Muscle layer of colon (tissue), 2 donors: Measurements from ENCODE around the gene ZDHHC24.

Source experiments
- H3K27ac ChIP-seq: one replicate; pipeline ENCODE4 v1.7.0; 2013; ENCODE audit warnings: low read depth, mild to moderate bottlenecking, low read length, moderate library complexity
- H3K27me3 ChIP-seq, 2 donors: one replicate each; pipeline ENCODE4 v1.7.0; 2013; ENCODE audit warnings: low read length in 2 of 2, mild to moderate bottlenecking in 2 of 2; ENCODE audit not compliant: insufficient read depth in 2 of 2, control insufficient read depth in 1 of 2
- H3K36me3 ChIP-seq: one replicate; pipeline ENCODE4 v1.7.0; 2013; ENCODE audit warnings: mild to moderate bottlenecking, low read length; ENCODE audit not compliant: insufficient read depth
- H3K4me1 ChIP-seq: one replicate; pipeline ENCODE4 v1.7.0; 2013; ENCODE audit warnings: mild to moderate bottlenecking, low read length; ENCODE audit not compliant: insufficient read depth
- H3K4me3 ChIP-seq, 2 donors: one replicate each; pipeline ENCODE4 v1.7.0; 2013; ENCODE audit warnings: low read length in 2 of 2, low read depth in 1 of 2, mild to moderate bottlenecking in 1 of 2, moderate library complexity in 1 of 2
- H3K9ac ChIP-seq: one replicate; pipeline ENCODE4 v1.7.0; 2013; ENCODE audit warnings: low read length
- H3K9me3 ChIP-seq: one replicate; pipeline ENCODE4 v1.7.0; 2013; ENCODE audit warnings: mild to moderate bottlenecking, low read length
- donor health status: abdominal sarcoma.
- donor health status: Adenocarcinoma of cecum.

The ZDHHC24 gene

GRCh38 chr11:66564538-66564937, 18.7 kb upstream of the ZDHHC24 start:
- Histone ChIP-seq H3K9me3 (no peaks in the 10 kb centered on the region), H3K27me3 (no peaks in the 10 kb centered on the region)

GRCh38 chr11:66563832-66564231, 18.0 kb upstream of the ZDHHC24 start:
- no peak overlapping the region for H3K27ac ChIP-seq
- no peaks in the 10 kb centered on the region for H3K27me3 ChIP-seq
- no peak overlapping the region for H3K4me3 ChIP-seq
- peaks cover 4% of the 10 kb centered on the region for H3K36me3 ChIP-seq
- H3K4me1 ChIP-seq: peaks cover 16% of the 10 kb centered on the region
- H3K9me3 ChIP-seq: no peaks in the 10 kb centered on the region
- H3K9ac ChIP-seq: no peak overlapping the region

More at GRCh38 chr11:66564538-66564937, 18.7 kb upstream of the ZDHHC24 start:
- peaks cover 4% of the 10 kb centered on the region for H3K36me3 ChIP-seq
- H3K9ac ChIP-seq: no peak overlapping the region
- no peak overlapping the region for H3K27ac ChIP-seq
- H3K4me1 ChIP-seq: peaks cover 14% of the 10 kb centered on the region
- H3K4me3 ChIP-seq: no peak overlapping the region

GRCh38 chr11:66562907-66563583, 17.2 kb upstream of the ZDHHC24 start:
- H3K4me1 ChIP-seq: peaks cover 14% of the 10 kb centered on the region

GRCh38 chr11:66562275-66562674, 16.4 kb upstream of the ZDHHC24 start:
- Histone ChIP-seq H3K36me3 (peaks cover 4% of the 10 kb centered on the region), H3K4me3 (no peak overlapping the region), H3K27ac (no peak overlapping the region), H3K9ac (no peak overlapping the region), H3K4me1 (peaks cover 7% of the 10 kb centered on the region), H3K27me3 (no peaks in the 10 kb centered on the region), H3K9me3 (no peaks in the 10 kb centered on the region)

More at GRCh38 chr11:66562907-66563583, 17.2 kb upstream of the ZDHHC24 start:
- no peak overlapping the region for H3K4me3 ChIP-seq
- no peaks in the 10 kb centered on the region for H3K27me3 ChIP-seq
- H3K9ac ChIP-seq: no peak overlapping the region
- no peaks in the 10 kb centered on the region for H3K9me3 ChIP-seq
- H3K27ac ChIP-seq: no peak overlapping the region
- H3K36me3 ChIP-seq: peaks cover 4% of the 10 kb centered on the region

GRCh38 chr11:66561975-66562248, 16.1 kb upstream of the ZDHHC24 start:
- Histone ChIP-seq H3K4me3 (no peak overlapping the region), H3K27me3 (no peaks in the 10 kb centered on the region), H3K27ac (no peak overlapping the region), H3K9ac (no peak overlapping the region), H3K9me3 (no peaks in the 10 kb centered on the region), H3K4me1 (peaks cover 4% of the 10 kb centered on the region), H3K36me3 (peaks cover 4% of the 10 kb centered on the region)

- Histone ChIP-seq H3K27ac (no peak overlapping the region), H3K4me1 (peaks cover 4% of the 10 kb centered on the region), H3K27me3 (no peaks in the 10 kb centered on the region), H3K4me3 (no peak overlapping the region), H3K9ac (no peak overlapping the region), H3K9me3 (no peaks in the 10 kb centered on the region), H3K36me3 (peaks cover 4% of the 10 kb centered on the region)
Measured at GRCh38 chr11:66561178-66561974, 15.5 kb upstream of the ZDHHC24 start.

GRCh38 chr11:66559866-66560676, 14.2 kb upstream of the ZDHHC24 start:
- Histone ChIP-seq H3K36me3 (no peaks in the 10 kb centered on the region), H3K9me3 (no peaks in the 10 kb centered on the region), H3K9ac (no peak overlapping the region), H3K27me3 (no peaks in the 10 kb centered on the region), H3K4me1 (peaks cover 4% of the 10 kb centered on the region), H3K27ac (no peak overlapping the region), H3K4me3 (no peak overlapping the region)

GRCh38 chr11:66559142-66559865, 13.5 kb upstream of the ZDHHC24 start:
- no peaks in the 10 kb centered on the region for H3K27me3 ChIP-seq
- no peak overlapping the region for H3K27ac ChIP-seq
- peaks cover 4% of the 10 kb centered on the region for H3K4me1 ChIP-seq
- H3K4me3 ChIP-seq: no peak overlapping the region
- no peaks in the 10 kb centered on the region for H3K9me3 ChIP-seq
- no peaks in the 10 kb centered on the region for H3K36me3 ChIP-seq
- H3K9ac ChIP-seq: no peak overlapping the region

GRCh38 chr11:66557733-66558326, 12.0 kb upstream of the ZDHHC24 start:
- no peaks in the 10 kb centered on the region for H3K36me3 ChIP-seq
- H3K4me1 ChIP-seq: peaks cover 4% of the 10 kb centered on the region
- H3K9ac ChIP-seq: no peak overlapping the region
- H3K27me3 ChIP-seq: no peaks in the 10 kb centered on the region
- H3K4me3 ChIP-seq: no peak overlapping the region
- no peak overlapping the region for H3K27ac ChIP-seq
- H3K9me3 ChIP-seq: no peaks in the 10 kb centered on the region

- Histone ChIP-seq H3K9me3 (no peaks in the 10 kb centered on the region), H3K4me1 (peaks cover 4% of the 10 kb centered on the region), H3K4me3 (no peak overlapping the region), H3K36me3 (no peaks in the 10 kb centered on the region), H3K27me3 (no peaks in the 10 kb centered on the region), H3K9ac (no peak overlapping the region), H3K27ac (no peak overlapping the region)
Measured at GRCh38 chr11:66556086-66556485, 10.2 kb upstream of the ZDHHC24 start.

- H3K9ac ChIP-seq: no peak overlapping the region
Measured at GRCh38 chr11:66555416-66555815, 9.6 kb upstream of the ZDHHC24 start.

More at GRCh38 chr11:66555416-66555815, 9.6 kb upstream of the ZDHHC24 start:
- Histone ChIP-seq H3K36me3 (no peaks in the 10 kb centered on the region), H3K9me3 (no peaks in the 10 kb centered on the region), H3K27ac (no peak overlapping the region), H3K4me3 (no peak overlapping the region), H3K27me3 (no peaks in the 10 kb centered on the region), H3K4me1 (peaks cover 4% of the 10 kb centered on the region)
